DOHH2 (cell line): ENCODE measurements around the gene GHR.

Experiments used
- EZH2phosphoT487 ChIP-seq: fragments of 200-600 bp; sonication (generic); IDR thresholded peaks from 2 replicates; pipeline ENCODE4 v1.6.1; 2017; ENCODE audit warnings: borderline replicate concordance, mild to moderate bottlenecking, antibody characterized with exemption, low read length, moderate library complexity, mixed read lengths
- TF ChIP-seq, protein P1 (sequence below): fragments of 200-600 bp; sonication (generic); IDR thresholded peaks from one replicate; pipeline ENCODE4 v1.5.1; 2014; ENCODE audit warnings: antibody characterized with exemption, mild to moderate bottlenecking, low read depth, low read length; ENCODE audit not compliant: poor library complexity, severe bottlenecking

GRCh38 chr5:42499016-42499415, 75.8 kb downstream of the GHR start:
- TF ChIP-seq, protein P1, sequence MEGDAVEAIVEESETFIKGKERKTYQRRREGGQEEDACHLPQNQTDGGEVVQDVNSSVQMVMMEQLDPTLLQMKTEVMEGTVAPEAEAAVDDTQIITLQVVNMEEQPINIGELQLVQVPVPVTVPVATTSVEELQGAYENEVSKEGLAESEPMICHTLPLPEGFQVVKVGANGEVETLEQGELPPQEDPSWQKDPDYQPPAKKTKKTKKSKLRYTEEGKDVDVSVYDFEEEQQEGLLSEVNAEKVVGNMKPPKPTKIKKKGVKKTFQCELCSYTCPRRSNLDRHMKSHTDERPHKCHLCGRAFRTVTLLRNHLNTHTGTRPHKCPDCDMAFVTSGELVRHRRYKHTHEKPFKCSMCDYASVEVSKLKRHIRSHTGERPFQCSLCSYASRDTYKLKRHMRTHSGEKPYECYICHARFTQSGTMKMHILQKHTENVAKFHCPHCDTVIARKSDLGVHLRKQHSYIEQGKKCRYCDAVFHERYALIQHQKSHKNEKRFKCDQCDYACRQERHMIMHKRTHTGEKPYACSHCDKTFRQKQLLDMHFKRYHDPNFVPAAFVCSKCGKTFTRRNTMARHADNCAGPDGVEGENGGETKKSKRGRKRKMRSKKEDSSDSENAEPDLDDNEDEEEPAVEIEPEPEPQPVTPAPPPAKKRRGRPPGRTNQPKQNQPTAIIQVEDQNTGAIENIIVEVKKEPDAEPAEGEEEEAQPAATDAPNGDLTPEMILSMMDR: no peak
- TF ChIP-seq EZH2phosphoT487: no peak
